Endothelial cell (in vitro differentiated cells): ENCODE measurements around the gene COX6B1. TPM values are rescaled to one million over a fixed set of nuclear protein-coding genes. Genes with fewer than 3 reads are reported as not detected.
"Not testable (repeated sequence)": the region's sequence is repeated elsewhere in the genome, so short reads cannot be mapped to it uniquely, and the experiment has no call there.

Experiments used
- DNase-seq: peaks from one replicate; pipeline ENCODE4 v3.0.0; 2021; ENCODE audit warnings: low spot score
- H3K27ac Mint-ChIP-seq: one replicate; pipeline ENCODE4 v1.8.0; 2021; ENCODE audit warnings: mixed read lengths, inconsistent platforms; ENCODE audit not compliant: unreplicated experiment
- H3K27me3 Mint-ChIP-seq: one replicate; pipeline ENCODE4 v1.8.0; 2021; ENCODE audit warnings: mild to moderate bottlenecking, moderate library complexity, mixed read lengths, inconsistent platforms; ENCODE audit not compliant: unreplicated experiment
- H3K36me3 Mint-ChIP-seq: one replicate; pipeline ENCODE4 v1.8.0; 2021; ENCODE audit warnings: mild to moderate bottlenecking, low read depth, mixed read lengths, inconsistent platforms; ENCODE audit not compliant: unreplicated experiment
- H3K4me1 Mint-ChIP-seq: one replicate; pipeline ENCODE4 v1.8.0; 2021; ENCODE audit warnings: mild to moderate bottlenecking, mixed read lengths, inconsistent platforms; ENCODE audit not compliant: unreplicated experiment
- H3K4me3 Mint-ChIP-seq: one replicate; pipeline ENCODE4 v1.8.0; 2021; ENCODE audit warnings: mild to moderate bottlenecking, mixed read lengths, inconsistent platforms; ENCODE audit not compliant: unreplicated experiment
- H3K9me3 Mint-ChIP-seq: one replicate; pipeline ENCODE4 v1.8.0; 2021; ENCODE audit warnings: mixed read lengths, inconsistent platforms; ENCODE audit not compliant: unreplicated experiment
- total RNA-seq: library from RNA; stranded (reverse); fragmentation: NEBNext Ultra II Directional; extraction: Animal tissue kit (Norgen Biotek cat#: 25700); gene quantifications from one replicate; pipeline ENCODE4 v1.2.1, GENCODE V29; 2021; ENCODE audit not compliant: unreplicated experiment
- TF ChIP-seq, protein P1 (sequence below): fragments of 200-600 bp; sonication (generic); IDR thresholded peaks from one replicate; pipeline ENCODE4 v1.5.0; 2021; ENCODE audit warnings: antibody characterized with exemption; ENCODE audit not compliant: unreplicated experiment

Gene COX6B1
- total RNA-seq, 1 donor from 2014 or later: 428 TPM

DNA sequence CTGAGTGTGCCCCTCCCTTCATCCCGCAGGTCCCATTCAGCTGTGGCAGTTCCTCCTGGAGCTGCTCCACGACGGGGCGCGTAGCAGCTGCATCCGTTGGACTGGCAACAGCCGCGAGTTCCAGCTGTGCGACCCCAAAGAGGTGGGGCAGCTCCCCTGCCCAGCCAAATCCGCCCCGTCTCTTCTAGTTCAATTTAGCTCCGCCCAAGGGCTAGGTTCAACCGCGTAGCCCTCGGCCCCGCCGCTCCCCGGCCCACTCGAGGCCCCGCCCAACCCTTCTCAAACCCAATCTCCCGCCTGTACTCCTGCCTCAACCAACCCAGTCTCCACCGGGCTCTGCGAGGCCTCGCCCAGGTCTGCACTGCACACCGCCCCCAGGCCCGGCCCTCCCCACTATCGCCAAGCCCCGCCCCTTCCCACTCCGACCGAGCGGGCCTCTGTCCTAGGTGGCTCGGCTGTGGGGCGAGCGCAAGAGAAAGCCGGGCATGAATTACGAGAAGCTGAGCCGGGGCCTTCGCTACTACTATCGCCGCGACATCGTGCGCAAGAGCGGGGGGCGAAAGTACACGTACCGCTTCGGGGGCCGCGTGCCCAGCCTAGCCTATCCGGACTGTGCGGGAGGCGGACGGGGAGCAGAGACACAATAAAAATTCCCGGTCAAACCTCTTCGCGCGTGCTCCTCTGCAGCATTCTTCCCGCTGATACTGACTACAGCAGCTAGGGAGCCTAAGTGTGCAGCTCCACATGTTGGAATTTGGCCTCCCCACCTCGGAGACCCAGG, 3.7 kb upstream of the COX6B1 start:
- H3K9me3 Mint-ChIP-seq: no peaks in the 10 kb centered on the region
- peaks cover 7% of the 10 kb centered on the region for H3K36me3 Mint-ChIP-seq
- peak overlapping the region; percentile 96 for H3K4me3 Mint-ChIP-seq
- TF ChIP-seq, protein P1, sequence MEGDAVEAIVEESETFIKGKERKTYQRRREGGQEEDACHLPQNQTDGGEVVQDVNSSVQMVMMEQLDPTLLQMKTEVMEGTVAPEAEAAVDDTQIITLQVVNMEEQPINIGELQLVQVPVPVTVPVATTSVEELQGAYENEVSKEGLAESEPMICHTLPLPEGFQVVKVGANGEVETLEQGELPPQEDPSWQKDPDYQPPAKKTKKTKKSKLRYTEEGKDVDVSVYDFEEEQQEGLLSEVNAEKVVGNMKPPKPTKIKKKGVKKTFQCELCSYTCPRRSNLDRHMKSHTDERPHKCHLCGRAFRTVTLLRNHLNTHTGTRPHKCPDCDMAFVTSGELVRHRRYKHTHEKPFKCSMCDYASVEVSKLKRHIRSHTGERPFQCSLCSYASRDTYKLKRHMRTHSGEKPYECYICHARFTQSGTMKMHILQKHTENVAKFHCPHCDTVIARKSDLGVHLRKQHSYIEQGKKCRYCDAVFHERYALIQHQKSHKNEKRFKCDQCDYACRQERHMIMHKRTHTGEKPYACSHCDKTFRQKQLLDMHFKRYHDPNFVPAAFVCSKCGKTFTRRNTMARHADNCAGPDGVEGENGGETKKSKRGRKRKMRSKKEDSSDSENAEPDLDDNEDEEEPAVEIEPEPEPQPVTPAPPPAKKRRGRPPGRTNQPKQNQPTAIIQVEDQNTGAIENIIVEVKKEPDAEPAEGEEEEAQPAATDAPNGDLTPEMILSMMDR: no peak
- DNase-seq: peak; percentile 82
- H3K4me1 Mint-ChIP-seq: peaks cover 19% of the 10 kb centered on the region
- peak overlapping the region; percentile 81 for H3K27ac Mint-ChIP-seq
- H3K27me3 Mint-ChIP-seq: peaks cover 25% of the 10 kb centered on the region

DNA sequence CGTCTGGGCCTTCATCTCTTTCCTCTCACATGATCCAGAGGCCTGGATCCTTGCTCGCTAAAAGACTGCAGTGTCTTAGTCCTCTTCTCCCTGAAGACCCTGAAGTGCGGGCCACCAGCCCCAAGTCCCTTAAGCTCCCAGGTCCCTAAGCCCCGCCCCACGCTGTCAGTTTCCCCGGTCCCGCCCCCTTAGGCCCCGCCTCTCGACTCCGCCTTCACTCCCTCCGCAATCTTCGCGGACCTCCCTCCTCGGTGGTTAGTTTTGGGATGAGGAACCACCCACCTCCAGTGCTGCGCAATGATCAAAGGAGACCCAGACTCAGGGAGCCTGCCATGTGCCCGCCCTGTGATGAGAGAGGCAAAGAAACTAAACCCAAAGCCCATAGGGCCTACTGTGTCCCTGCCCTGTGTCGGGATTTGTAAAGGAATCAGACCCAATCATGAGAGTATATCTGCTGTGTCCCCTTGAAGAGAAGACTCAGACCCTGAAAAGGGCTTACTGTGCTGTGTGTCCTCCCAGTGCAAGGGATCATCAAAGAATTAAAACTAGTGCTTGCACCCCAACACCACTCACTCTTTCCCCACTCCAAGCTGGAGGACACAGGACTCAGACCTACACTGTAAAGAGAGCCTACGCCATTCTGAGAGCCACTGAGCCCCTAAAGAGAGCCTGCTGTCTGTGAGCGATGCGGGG, 3.0 kb upstream of the COX6B1 start:
- Mint-ChIP-seq H3K27me3 (peaks cover 24% of the 10 kb centered on the region), H3K4me1 (peaks cover 19% of the 10 kb centered on the region), H3K9me3 (no peaks in the 10 kb centered on the region), H3K27ac (peak overlapping the region; percentile 81), H3K4me3 (peak overlapping the region; percentile 96), H3K36me3 (peaks cover 7% of the 10 kb centered on the region)
- TF ChIP-seq, protein P1: no peak
- peak; percentile 58 for DNase-seq

DNA sequence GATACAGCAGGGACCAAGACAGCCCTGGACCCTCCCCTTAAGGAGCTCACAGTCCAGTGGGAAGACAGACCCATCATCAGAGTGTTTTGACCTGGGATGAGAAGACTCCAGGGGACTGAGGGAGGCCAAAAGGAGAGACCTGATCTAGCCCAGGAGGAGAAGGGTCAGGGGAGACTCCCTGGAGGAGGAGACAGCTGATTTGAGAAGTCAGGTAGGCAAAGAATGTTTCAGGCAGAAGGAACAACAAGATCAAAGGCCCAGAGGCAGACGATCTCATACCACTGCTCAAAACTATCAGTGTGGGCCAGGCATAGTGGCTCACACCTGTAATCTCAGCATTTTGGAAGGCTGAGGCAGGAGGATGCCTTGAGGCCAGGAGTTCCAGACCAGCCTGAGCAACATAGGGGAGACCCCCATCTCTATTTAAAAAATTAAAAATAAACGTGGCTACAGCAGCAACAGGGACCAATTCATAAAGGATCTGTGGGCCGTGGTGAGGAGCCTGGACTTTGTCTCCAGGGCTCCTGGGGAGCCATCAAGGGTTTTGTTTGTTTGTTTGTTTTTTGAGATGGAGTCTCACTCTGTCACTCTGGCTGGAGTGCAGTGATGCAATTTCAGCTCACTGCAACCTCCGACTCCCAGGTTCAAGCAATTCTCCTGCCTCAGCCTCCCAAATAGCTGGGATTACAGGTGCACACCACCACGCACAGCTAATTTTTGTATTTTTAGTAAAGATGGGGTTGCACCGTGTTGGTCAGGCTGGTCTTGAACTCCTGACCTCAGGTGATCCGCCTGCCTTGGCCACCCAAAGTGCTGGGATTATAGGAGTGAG, 2.2 kb upstream of the COX6B1 start:
- TF ChIP-seq, protein P1: no peak
- Mint-ChIP-seq H3K27ac (no peak overlapping the region), H3K4me1 (peaks cover 23% of the 10 kb centered on the region), H3K9me3 (no peaks in the 10 kb centered on the region), H3K36me3 (peaks cover 7% of the 10 kb centered on the region), H3K4me3 (no peak overlapping the region), H3K27me3 (peaks cover 24% of the 10 kb centered on the region)
- no peak for DNase-seq

DNA sequence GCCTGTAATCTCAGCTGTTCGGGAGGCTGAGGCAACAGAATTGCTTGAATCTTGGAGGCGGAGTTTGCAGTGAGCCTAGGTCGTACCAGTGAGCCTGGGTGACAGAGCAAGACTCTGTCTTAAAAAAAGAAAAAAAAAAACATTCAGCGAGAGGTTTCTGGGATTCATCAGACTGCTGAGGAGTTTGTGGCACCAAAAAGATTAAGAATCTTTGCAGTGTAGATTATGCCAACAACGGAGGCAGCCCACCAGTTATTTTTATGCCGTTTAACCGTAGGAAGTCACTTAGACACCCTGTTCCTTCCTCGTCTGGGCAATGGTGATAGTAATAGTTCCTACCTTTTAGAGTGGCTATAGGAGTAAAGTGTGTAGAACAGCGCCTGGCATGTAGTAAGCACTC, 2.5 kb downstream of the COX6B1 start:
- H3K27ac Mint-ChIP-seq: peak overlapping the region; percentile 48
- peaks cover 10% of the 10 kb centered on the region for H3K36me3 Mint-ChIP-seq
- TF ChIP-seq, protein P1: no peak
- H3K4me3 Mint-ChIP-seq: peak overlapping the region; percentile 59
- H3K9me3 Mint-ChIP-seq: no peaks in the 10 kb centered on the region
- H3K27me3 Mint-ChIP-seq: peaks cover 11% of the 10 kb centered on the region
- H3K4me1 Mint-ChIP-seq: peaks cover 16% of the 10 kb centered on the region
- no peak for DNase-seq

DNA sequence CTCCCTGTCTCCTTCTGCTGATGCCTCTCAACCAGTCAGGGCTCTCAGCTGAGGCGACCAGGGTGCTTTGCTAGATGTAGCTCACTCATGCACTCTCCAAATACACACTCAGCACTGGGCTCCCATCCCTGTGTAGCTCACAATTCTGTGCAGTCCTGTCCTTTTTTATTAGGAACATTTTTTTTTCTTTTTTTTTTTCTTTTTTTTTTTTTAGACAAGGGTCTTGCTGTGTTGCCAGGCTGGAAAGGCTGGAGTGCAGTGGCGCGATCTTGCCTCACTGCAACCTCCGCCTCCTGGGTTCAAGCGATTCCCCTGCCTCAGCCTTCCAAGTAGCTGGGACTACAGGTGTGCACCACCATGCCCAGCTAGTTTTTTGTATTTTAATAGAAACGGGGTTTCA, 6.7 kb downstream of the COX6B1 start:
- H3K27ac Mint-ChIP-seq, DNase-seq, H3K4me1 Mint-ChIP-seq, H3K27me3 Mint-ChIP-seq, H3K4me3 Mint-ChIP-seq, H3K9me3 Mint-ChIP-seq: not testable (repeated sequence)
- peaks cover 29% of the 10 kb centered on the region for H3K36me3 Mint-ChIP-seq
